ENCODE measurements around the gene DCXR.

DCXR gene

GRCh38 chr17:82021107-82021899, 16.2 kb downstream of the DCXR start:
- FAIRE-seq = no peak

- no peak for FAIRE-seq
These were observed 16.9 kb downstream of the DCXR start for GRCh38 chr17:82020572-82021106.

GRCh38 chr17:82019690-82020571, 17.6 kb downstream of the DCXR start:
- FAIRE-seq = no peak

- FAIRE-seq = no peak
These were observed 18.4 kb downstream of the DCXR start for GRCh38 chr17:82018989-82019689.

GRCh38 chr17:82018152-82018988, 19.1 kb downstream of the DCXR start:
- no peak for FAIRE-seq

- no peak for FAIRE-seq
These were observed 19.8 kb downstream of the DCXR start for GRCh38 chr17:82017612-82018151.

GRCh38 chr17:82016875-82017459, 20.5 kb downstream of the DCXR start:
- FAIRE-seq = no peak

GRCh38 chr17:82016061-82016874, 21.2 kb downstream of the DCXR start:
- FAIRE-seq = no peak

GRCh38 chr17:82015311-82015971, 22.1 kb downstream of the DCXR start:
- no peak for FAIRE-seq

GRCh38 chr17:82014971-82015310, 22.6 kb downstream of the DCXR start:
- no peak for FAIRE-seq

GRCh38 chr17:82014432-82014831, 23.1 kb downstream of the DCXR start:
- FAIRE-seq = no peak

GRCh38 chr17:82013772-82014321, 23.6 kb downstream of the DCXR start:
- FAIRE-seq = no peak

- no peak for FAIRE-seq
These were observed 24.2 kb downstream of the DCXR start for GRCh38 chr17:82013341-82013740.

GRCh38 chr17:82012640-82013295, 24.7 kb downstream of the DCXR start:
- FAIRE-seq = no peak

GRCh38 chr17:82012261-82012639, 25.2 kb downstream of the DCXR start:
- FAIRE-seq = no peak

- no peak for FAIRE-seq
These were observed 25.8 kb downstream of the DCXR start for GRCh38 chr17:82011617-82012187.

- FAIRE-seq = no peak
These were observed 26.6 kb downstream of the DCXR start for GRCh38 chr17:82010575-82011525.

GRCh38 chr17:82009413-82009812, 28.1 kb downstream of the DCXR start:
- FAIRE-seq = no peak

All from colon (tissue), 2 donors.